Astrocyte (in vitro differentiated cells and primary cell): ENCODE data around the gene CELSR2. TPM values are rescaled to one million over a fixed set of nuclear protein-coding genes. Genes with fewer than 3 reads are reported as not detected.

Source experiments
- DNase-seq: peaks from one replicate; pipeline ENCODE4 v3.0.0-alpha.2; 2010; ENCODE audit warnings: low read depth
- FAIRE-seq: peaks from 2 replicates; lab custom pipeline; 2011; peaks lifted over from hg19 to GRCh38; lab: Jason Lieb, UNC
- H2AFZ ChIP-seq: 2 replicates; pipeline ENCODE4 v1.6.0; 2012; ENCODE audit warnings: low read depth, low read length, inconsistent platforms
- H3K27ac ChIP-seq: 2 replicates; pipeline ENCODE4 v1.5.1; 2011; ENCODE audit warnings: low read depth, low read length, inconsistent platforms
- H3K27me3 ChIP-seq: 2 replicates; pipeline ENCODE4 v1.6.0; 2011; ENCODE audit warnings: low read length, inconsistent platforms; ENCODE audit not compliant: insufficient read depth
- H3K36me3 ChIP-seq: 2 replicates; pipeline ENCODE4 v1.5.1; 2011; ENCODE audit warnings: low read length, inconsistent platforms; ENCODE audit not compliant: insufficient read depth
- H3K4me1 ChIP-seq: 2 replicates; pipeline ENCODE4 v1.5.1; 2011; ENCODE audit warnings: low read length, inconsistent platforms; ENCODE audit not compliant: insufficient read depth
- H3K4me2 ChIP-seq: 2 replicates; pipeline ENCODE4 v1.6.0; 2012; ENCODE audit warnings: low read length, inconsistent platforms
- H3K4me3 ChIP-seq: 2 replicates; pipeline ENCODE4 v1.5.1; 2011; ENCODE audit warnings: low read depth, mild to moderate bottlenecking, low read length, inconsistent platforms; ENCODE audit not compliant: insufficient read depth
- H3K79me2 ChIP-seq: 2 replicates; pipeline ENCODE4 v1.6.0; 2012; ENCODE audit warnings: mild to moderate bottlenecking, low read length, inconsistent platforms; ENCODE audit not compliant: insufficient read depth
- H3K9ac ChIP-seq: 2 replicates; pipeline ENCODE4 v1.6.0; 2012; ENCODE audit warnings: mild to moderate bottlenecking, low read length, inconsistent platforms
- H3K9me3 ChIP-seq: 2 replicates; pipeline ENCODE4 v1.5.1; 2012; ENCODE audit warnings: low read depth, mild to moderate bottlenecking, low read length, inconsistent platforms; ENCODE audit not compliant: insufficient read depth
- H4K20me1 ChIP-seq: 2 replicates; pipeline ENCODE4 v1.6.0; 2012; ENCODE audit warnings: low read length, inconsistent platforms; ENCODE audit not compliant: insufficient read depth
- H3K27ac Mint-ChIP-seq: one replicate; pipeline ENCODE4 v1.8.0; 2021; ENCODE audit warnings: mild to moderate bottlenecking, mixed read lengths; ENCODE audit not compliant: unreplicated experiment
- H3K27me3 Mint-ChIP-seq: one replicate; pipeline ENCODE4 v1.8.0; 2021; ENCODE audit warnings: low read depth, mixed read lengths; ENCODE audit not compliant: unreplicated experiment
- H3K36me3 Mint-ChIP-seq: one replicate; pipeline ENCODE4 v1.8.0; 2021; ENCODE audit warnings: low read depth, mixed read lengths; ENCODE audit not compliant: unreplicated experiment
- H3K4me1 Mint-ChIP-seq: one replicate; pipeline ENCODE4 v1.8.0; 2021; ENCODE audit warnings: low read depth, mixed read lengths; ENCODE audit not compliant: unreplicated experiment
- H3K4me3 Mint-ChIP-seq: one replicate; pipeline ENCODE4 v1.8.0; 2021; ENCODE audit warnings: mild to moderate bottlenecking, moderate library complexity, mixed read lengths; ENCODE audit not compliant: unreplicated experiment
- H3K9me3 Mint-ChIP-seq: one replicate; pipeline ENCODE4 v1.8.0; 2021; ENCODE audit warnings: mild to moderate bottlenecking, mixed read lengths; ENCODE audit not compliant: unreplicated experiment
- CTCF ChIP-seq: IDR thresholded peaks from 2 replicates; pipeline ENCODE4 v1.5.1; 2011; ENCODE audit warnings: low read depth, mild to moderate bottlenecking, inconsistent platforms, low read length, moderate library complexity; ENCODE audit not compliant: insufficient read depth
- EZH2 ChIP-seq: IDR thresholded peaks from 2 replicates; pipeline ENCODE4 v1.6.1; 2012; ENCODE audit warnings: mild to moderate bottlenecking, low read length, inconsistent platforms; ENCODE audit not compliant: insufficient read depth
- total RNA-seq: library from RNA; stranded (reverse); gene quantifications from 2 replicates; pipeline ENCODE4 v1.2.1, GENCODE V29; 2021

Gene CELSR2
- total RNA-seq, 1 donor from 2014 or later = 10.0 TPM

DNA sequence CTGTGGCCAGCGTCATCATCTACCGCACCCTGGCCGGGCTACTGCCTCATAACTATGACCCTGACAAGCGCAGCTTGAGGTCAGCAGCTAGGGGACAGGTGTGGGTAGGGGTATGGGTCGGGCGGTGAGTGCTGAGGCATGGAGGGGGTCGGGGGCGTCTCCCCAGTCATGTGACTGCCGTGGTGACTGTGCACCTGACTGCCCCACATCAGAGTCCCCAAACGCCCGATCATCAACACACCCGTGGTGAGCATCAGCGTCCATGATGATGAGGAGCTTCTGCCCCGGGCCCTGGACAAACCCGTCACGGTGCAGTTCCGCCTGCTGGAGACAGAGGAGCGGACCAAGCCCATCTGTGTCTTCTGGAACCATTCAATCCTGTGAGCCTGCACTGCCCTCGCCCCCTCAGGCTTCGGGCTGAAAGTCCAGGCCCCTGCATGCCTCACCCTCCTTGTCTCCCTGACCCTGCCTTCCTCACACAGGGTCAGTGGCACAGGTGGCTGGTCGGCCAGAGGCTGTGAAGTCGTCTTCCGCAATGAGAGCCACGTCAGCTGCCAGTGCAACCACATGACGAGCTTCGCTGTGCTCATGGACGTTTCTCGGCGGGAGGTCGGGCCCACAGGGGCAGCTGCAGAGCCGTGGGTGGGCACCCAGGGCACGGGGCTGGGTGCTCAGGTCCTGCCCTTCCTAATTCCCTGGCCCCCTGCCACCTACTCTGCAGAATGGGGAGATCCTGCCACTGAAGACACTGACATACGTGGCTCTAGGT is 20.1 kb downstream of the CELSR2 start:
- peaks cover 14% of the 10 kb centered on the region for H3K36me3 Mint-ChIP-seq
- no peaks in the 10 kb centered on the region for H3K79me2 ChIP-seq

DNA sequence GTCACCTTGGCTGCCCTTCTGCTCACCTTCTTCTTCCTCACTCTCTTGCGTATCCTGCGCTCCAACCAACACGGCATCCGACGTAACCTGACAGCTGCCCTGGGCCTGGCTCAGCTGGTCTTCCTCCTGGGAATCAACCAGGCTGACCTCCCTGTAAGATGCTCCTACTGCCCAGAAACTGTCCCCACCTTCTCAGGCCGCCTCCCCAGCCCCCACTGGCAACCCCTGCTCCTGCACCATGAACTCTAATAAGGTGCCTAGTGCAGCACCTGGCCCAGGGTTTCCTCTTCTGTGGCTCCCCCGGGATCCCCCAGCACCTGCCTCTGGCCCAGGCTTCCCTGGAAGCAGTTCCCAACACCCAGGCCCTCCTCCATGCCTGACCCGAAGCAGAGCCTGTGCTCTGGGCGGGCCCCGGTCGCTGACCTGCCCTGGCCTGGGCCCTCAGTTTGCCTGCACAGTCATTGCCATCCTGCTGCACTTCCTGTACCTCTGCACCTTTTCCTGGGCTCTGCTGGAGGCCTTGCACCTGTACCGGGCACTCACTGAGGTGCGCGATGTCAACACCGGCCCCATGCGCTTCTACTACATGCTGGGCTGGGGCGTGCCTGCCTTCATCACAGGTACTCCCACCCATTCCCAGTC is 20.8 kb downstream of the CELSR2 start:
- H4K20me1 ChIP-seq = no peaks in the 10 kb centered on the region
- H3K4me2 ChIP-seq = no peak overlapping the region
- H2AFZ ChIP-seq = no peak overlapping the region
- peaks cover 6% of the 10 kb centered on the region for H3K9me3 ChIP-seq
- FAIRE-seq = no peak
- no peak overlapping the region for H3K9ac ChIP-seq
- peaks cover 2% of the 10 kb centered on the region for H3K9me3 Mint-ChIP-seq
- peaks cover 14% of the 10 kb centered on the region for H3K36me3 Mint-ChIP-seq
- H3K4me1 Mint-ChIP-seq = peaks cover 15% of the 10 kb centered on the region
- H3K4me3 ChIP-seq = no peak overlapping the region
- H3K4me1 ChIP-seq = peaks cover 17% of the 10 kb centered on the region
- H3K4me3 Mint-ChIP-seq = no peak overlapping the region
- TF ChIP-seq CTCF = no peak
- no peak for TF ChIP-seq EZH2
- H3K79me2 ChIP-seq = no peaks in the 10 kb centered on the region
- peaks cover 1% of the 10 kb centered on the region for H3K27me3 Mint-ChIP-seq
- H3K27ac ChIP-seq = no peak overlapping the region
- H3K27me3 ChIP-seq = no peaks in the 10 kb centered on the region
- H3K27ac Mint-ChIP-seq = peak overlapping the region; percentile 20
- no peaks in the 10 kb centered on the region for H3K36me3 ChIP-seq
- no peak for DNase-seq

More for the DNA sequence above, 20.1 kb downstream of the CELSR2 start:
- H3K9me3 Mint-ChIP-seq = peaks cover 2% of the 10 kb centered on the region
- Histone ChIP-seq H3K4me3 (no peak overlapping the region), H3K27me3 (no peaks in the 10 kb centered on the region), H3K4me1 (peaks cover 10% of the 10 kb centered on the region), H3K27ac (no peak overlapping the region), H4K20me1 (no peaks in the 10 kb centered on the region), H3K9me3 (peaks cover 6% of the 10 kb centered on the region), H3K4me2 (no peak overlapping the region), H3K36me3 (no peaks in the 10 kb centered on the region), H3K9ac (no peak overlapping the region), H2AFZ (no peak overlapping the region)
- peaks cover 10% of the 10 kb centered on the region for H3K4me1 Mint-ChIP-seq
- no peak for FAIRE-seq
- H3K4me3 Mint-ChIP-seq = no peak overlapping the region
- no peak for DNase-seq
- TF ChIP-seq CTCF = no peak
- TF ChIP-seq EZH2 = no peak
- no peak overlapping the region for H3K27ac Mint-ChIP-seq
- peaks cover 1% of the 10 kb centered on the region for H3K27me3 Mint-ChIP-seq
